Activated CD4-positive, alpha-beta T cell treated with anti-CD3 and anti-CD28 coated beads, Interleukin-2, amount 50 U/mL, for 1 hour (primary cell): ENCODE measurements around the gene KCP.

ENCODE experiments used
- DNase-seq: peaks from one replicate; pipeline ENCODE4 v3.0.0-alpha.2; 2020

Gene KCP

DNA sequence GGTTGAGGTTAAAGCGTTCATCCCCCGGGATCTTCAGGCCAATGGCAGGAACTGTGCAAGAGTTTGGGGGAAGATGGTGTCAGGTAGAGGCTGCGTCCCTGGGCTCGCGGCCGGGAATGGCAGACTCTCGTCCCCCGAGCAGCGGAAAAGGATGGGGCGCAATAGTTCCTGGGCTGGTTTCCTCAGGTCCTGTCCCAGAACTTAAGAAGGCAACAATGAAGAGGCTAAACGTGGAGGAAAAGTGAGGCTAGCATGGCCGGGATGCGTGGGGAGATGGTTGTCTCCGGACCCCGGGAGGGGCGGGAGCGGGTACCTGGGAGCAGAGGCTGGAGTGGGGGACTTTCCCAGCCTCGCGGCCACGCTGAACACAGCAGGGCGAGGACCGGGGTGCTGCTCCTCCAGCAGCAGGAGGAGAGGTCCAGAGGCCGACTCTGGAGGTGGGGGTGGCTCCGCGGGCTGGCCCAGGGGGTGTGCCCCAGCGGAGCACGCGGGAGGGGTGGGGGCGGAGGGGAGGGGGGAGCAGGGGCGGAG, 28.1 kb upstream of the KCP start:
- no peak for DNase-seq

DNA sequence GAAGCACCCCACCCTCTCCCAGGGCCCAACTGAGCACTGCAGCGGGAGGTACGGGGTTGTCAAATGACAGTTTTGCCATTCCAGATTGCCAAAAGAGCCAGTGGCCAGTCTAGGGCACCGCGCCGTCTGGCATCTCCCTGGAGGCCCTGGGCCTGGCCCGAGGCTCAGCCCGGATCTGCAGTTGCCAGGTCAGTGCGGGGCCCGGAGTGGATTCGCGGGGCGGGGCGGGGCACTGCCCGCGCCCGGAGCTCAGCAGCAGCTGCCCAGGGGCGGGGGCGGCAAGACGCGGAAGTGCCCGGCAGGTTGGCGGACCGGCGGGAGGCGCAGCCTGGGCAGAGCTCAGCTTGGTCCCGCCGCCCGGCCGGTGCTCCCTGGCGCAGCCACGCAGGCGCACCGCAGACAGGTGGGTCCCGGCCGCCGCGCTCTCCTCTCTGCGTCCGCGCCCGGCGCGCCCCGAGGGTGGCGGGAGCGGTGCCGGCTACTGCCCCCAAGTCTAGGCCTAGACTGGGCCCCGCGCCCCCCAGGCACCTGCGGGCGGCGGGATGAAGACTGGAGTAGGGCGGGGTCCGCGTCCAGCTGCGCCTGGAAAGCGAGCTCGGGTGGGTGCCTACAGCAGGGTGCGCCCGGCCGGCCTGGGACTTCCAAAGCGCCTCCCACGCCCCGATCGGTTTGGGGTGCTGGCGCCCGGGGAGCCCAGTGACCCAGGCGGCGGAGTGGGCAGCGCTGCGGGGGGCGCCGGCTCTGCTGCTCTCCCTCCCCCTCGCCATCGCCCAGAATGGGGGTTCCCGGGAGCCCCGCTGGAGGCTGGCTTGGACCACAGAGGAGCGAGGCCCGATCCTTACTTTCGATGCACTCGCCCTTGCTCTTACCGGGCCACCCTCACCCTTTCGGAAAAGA, 27.4 kb upstream of the KCP start, which contains the start of gene IRF5:
TSS of gene IRF5 (plus strand) at position 281 of the 897 bp plus-strand sequence. CDS start 4,155 bp downstream, outside the sequence.
- DNase-seq: no peak

DNA sequence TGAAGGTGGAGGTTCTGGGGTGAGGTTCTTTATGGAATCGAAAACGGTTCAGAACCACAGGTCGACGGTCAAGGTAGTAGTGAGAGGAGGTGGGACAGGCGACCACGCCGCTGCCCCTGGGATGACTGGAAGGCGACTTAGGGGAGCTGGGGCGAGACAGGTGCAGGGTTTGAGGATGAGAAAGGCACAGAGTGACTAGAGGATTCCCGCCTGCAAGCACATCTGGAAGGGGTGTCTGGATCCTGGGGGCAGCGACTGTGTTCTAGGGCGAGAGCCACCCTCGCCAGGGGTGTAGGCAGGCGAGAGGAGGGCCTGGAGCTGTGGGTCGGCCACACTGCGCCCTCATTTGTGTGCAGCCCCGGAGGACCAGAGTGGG, 26.8 kb upstream of the KCP start:
- no peak for DNase-seq

DNA sequence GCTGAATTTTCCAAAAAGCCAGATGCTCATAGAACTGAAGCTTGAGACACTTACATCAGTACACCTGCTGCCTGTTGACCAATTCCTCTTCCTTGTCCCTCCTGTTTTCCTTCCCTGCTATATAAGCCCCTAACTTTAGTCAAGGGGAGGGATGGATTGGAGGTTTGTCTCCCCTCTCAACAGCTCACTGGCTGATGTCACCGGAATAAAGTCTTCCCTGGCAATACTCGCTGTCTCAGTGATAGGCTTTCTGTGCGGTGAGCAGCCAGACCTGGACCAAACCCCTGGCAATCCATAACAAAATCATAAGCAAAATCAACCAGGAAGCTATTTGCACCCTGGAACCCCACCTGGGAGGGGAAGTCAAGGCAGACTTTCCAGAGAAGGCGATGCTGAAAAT, 26.3 kb upstream of the KCP start:
- DNase-seq: no peak

GRCh38 chr7:128935342-128935730, 24.8 kb upstream of the KCP start:
- DNase-seq: no peak

- no peak for DNase-seq
These were observed 24.1 kb upstream of the KCP start for GRCh38 chr7:128934361-128935341.

GRCh38 chr7:128933180-128933891, 22.8 kb upstream of the KCP start:
- no peak for DNase-seq

- no peak for DNase-seq
These were observed 22.3 kb upstream of the KCP start for GRCh38 chr7:128932862-128933179.

- DNase-seq: no peak
These were observed 21.7 kb upstream of the KCP start for GRCh38 chr7:128931965-128932861.

DNA sequence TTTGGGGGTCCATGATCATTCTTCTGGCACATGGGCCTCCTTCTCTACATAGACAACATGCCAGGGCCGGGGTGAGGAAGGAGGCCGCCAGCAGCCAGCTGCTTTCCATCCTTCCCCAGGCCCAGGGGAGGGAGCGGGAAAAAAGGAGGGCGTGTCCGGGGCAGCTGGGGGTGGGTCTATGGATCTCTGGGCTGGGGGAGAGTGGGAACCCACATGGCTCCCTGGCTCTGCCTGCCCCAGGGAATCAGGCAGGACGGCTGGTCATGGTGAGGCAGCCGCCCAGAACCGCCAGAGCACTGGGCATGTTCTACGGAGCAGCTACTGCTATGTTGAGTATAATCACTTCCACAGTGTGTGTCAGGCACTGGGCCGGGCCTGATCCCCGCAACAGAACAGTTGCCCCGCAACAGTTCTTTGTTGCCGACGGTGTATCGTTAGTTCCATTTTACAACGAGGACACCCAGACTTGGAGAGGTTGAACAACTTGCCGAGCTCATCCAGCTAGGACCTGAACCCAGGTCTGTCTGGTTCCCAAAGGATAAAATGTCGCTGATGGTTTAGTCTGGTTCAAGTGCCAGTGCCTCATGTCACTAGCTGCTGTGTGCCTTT, 20.8 kb upstream of the KCP start:
- DNase-seq: no peak

- DNase-seq: no peak
These were observed 18.6 kb upstream of the KCP start for GRCh38 chr7:128928882-128929788.

GRCh38 chr7:128928159-128928813, 17.8 kb upstream of the KCP start:
- DNase-seq: no peak

- no peak for DNase-seq
These were observed 14.4 kb upstream of the KCP start for GRCh38 chr7:128924707-128925588.

GRCh38 chr7:128923411-128923800, 12.9 kb upstream of the KCP start:
- no peak for DNase-seq

GRCh38 chr7:128922496-128923410, 12.2 kb upstream of the KCP start:
- no peak for DNase-seq

DNA sequence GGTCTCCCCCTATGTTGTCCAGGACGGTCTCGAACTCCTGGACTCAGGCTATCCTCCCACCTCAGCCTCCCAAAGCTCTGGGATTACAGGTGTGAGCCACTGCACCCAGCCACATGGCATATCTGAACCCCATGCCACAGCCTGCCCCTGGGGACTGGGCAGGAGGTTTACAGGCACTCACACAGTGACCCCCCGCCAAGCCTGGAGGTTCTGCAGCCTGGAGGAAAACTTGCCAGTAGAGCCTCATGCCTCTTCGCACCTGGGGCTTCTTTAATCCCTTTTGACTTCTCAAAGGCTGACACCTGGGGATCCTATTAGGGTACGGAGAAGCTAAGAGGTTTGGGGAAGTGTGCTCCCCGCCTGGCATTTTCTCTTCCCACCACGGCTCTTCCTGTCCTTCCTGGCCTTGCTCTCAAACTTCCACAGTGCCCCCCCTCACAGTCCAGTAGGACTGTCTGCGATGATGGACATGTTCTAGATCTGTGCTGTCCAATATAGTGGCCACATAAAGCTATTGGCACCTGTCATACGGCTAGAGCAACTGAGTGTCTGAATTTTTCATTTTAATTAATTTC, 11.4 kb upstream of the KCP start:
- no peak for DNase-seq
